ENCODE results near the gene TSHZ3.

- TF ChIP-seq MXI1 (conservative IDR thresholded peaks at IDR 0.05; ENCODE audit: poor library complexity, severe bottlenecking) (no peak), CTCF (IDR thresholded peaks at IDR 0.05; ENCODE audit: poor library complexity, severe bottlenecking) (no peak), POLR2AphosphoS5 (IDR thresholded peaks at IDR 0.05) (no peak), REST (IDR thresholded peaks at IDR 0.05; ENCODE audit: borderline replicate concordance) (no peak), RAD21 (conservative IDR thresholded peaks at IDR 0.05) (no peak), EZH2 (IDR thresholded peaks at IDR 0.05; ENCODE audit: borderline replicate concordance, insufficient read depth, low read length, poor library complexity, severe bottlenecking) (no peak)
Measured at GRCh38 chr19:31370216-31370615, 21.0 kb upstream of the TSHZ3 start.
